K562 (cell line): ENCODE measurements around the gene LY6G6D. TPM values are rescaled to one million over a fixed set of nuclear protein-coding genes. Genes with fewer than 3 reads are reported as not detected.

Experiments used
- CBFB ChIP-seq: sonication (generic); formaldehyde crosslinking; IDR thresholded peaks from 2 replicates; pipeline ENCODE4 v1.4.0; 2020; ENCODE audit warnings: mild to moderate bottlenecking, missing genetic modification reagents
- FOXA3 ChIP-seq, 2 experiments: fragments of 450-650 bp in 1 of 2; sonication (generic) in 1 of 2; formaldehyde crosslinking; IDR thresholded peaks in 1 of 2; conservative IDR thresholded peaks in 1 of 2; 2 replicates each; pipeline versions ENCODE4 v1.4.0 to v1.8.0; 2020 to 2022; ENCODE audit warnings: mild to moderate bottlenecking in 2 of 2, missing genetic modification reagents in 1 of 2
- FOXM1 ChIP-seq, 2 experiments: fragments of 450-650 bp in 1 of 2; sonication (generic) in 1 of 2; formaldehyde crosslinking in 1 of 2; IDR thresholded peaks; 2 replicates each; pipeline versions ENCODE4 v1.6.1 to v1.9.0; 2017 to 2022; ENCODE audit warnings: low read depth in 2 of 2, mild to moderate bottlenecking in 2 of 2, missing genetic modification reagents in 1 of 2, moderate library complexity in 1 of 2
- MEF2D ChIP-seq: conservative IDR thresholded peaks from 2 replicates; pipeline ENCODE4 v1.6.1; 2016; ENCODE audit warnings: low read depth, missing genetic modification characterization, missing compliant biosample characterization
- MGA ChIP-seq: fragments of 450-650 bp; IDR thresholded peaks from 2 replicates; pipeline ENCODE4 v1.6.1; 2016; ENCODE audit warnings: mild to moderate bottlenecking, moderate library complexity
- PYGO2 ChIP-seq: fragments of 450-650 bp; IDR thresholded peaks from 2 replicates; pipeline ENCODE4 v1.6.1; 2016; ENCODE audit warnings: mild to moderate bottlenecking, missing genetic modification characterization, moderate library complexity, missing compliant biosample characterization
- THAP7 ChIP-seq: fragments of 250-450 bp; sonication (Bioruptor Pico); IDR thresholded peaks from 2 replicates; pipeline ENCODE4 v1.5.0; 2021
- YBX1 ChIP-seq: fragments of 450-650 bp; IDR thresholded peaks from 2 replicates; pipeline ENCODE4 v1.7.1; 2016; ENCODE audit warnings: mild to moderate bottlenecking
- ZNF347 ChIP-seq: fragments of 450-650 bp; formaldehyde crosslinking; IDR thresholded peaks from 2 replicates; pipeline ENCODE4 v1.4.0; 2020; ENCODE audit warnings: low read depth, mild to moderate bottlenecking, moderate library complexity
- ZNF79 ChIP-seq: fragments of 250-450 bp; sonication (Bioruptor Pico); IDR thresholded peaks from 2 replicates; pipeline ENCODE4 v1.4.0; 2020; ENCODE audit warnings: low read depth, mild to moderate bottlenecking, moderate library complexity
- ZSCAN32 ChIP-seq: fragments of 450-650 bp; formaldehyde crosslinking; IDR thresholded peaks from 2 replicates; pipeline ENCODE4 v1.4.0; 2020; ENCODE audit warnings: mild to moderate bottlenecking, moderate library complexity
- polyA plus RNA-seq, 8 experiments: library from polyadenylated mRNA; depleted of rRNA in 4 of 8; stranded (reverse) in 5 of 8; unstranded in 3 of 8; fragments of >200 nt; fragmentation: Nextera tagmentation in 2 of 8; fragmentation: Illumina TruSeq in 1 of 8; extraction: Ambion mirVana in 2 of 8; extraction: Trizol in 1 of 8; gene quantifications; 2 replicates each; pipeline versions ENCODE4 v1.2.1 to v1.2.3, GENCODE V29; 2011 to 2014; ENCODE audit warnings: inconsistent platforms in 1 of 8, missing spikeins in 1 of 8
- total RNA-seq, 7 experiments: library from RNA; depleted of rRNA in 6 of 7; stranded (reverse); fragments of >200 nt in 6 of 7; fragmentation: Illumina TruSeq in 2 of 7; extraction: Trizol in 2 of 7; gene quantifications; 2 replicates each; pipeline versions ENCODE4 v1.2.1 to v1.2.3, GENCODE V29; 2011 to 2021; ENCODE audit warnings: low replicate concordance in 1 of 7
- TF ChIP-seq, protein P1 (sequence below), 2 experiments: IDR thresholded peaks; 2 replicates each; pipeline ENCODE4 v1.6.1; 2012; ENCODE audit warnings: improper control_type of control experiment in 2 of 2, low read depth in 2 of 2, low read length in 2 of 2, borderline replicate concordance in 1 of 2

Gene LY6G6D
- total and polyA plus RNA-seq, 9 of the 15 experiments (the other 6 are each of a cell fraction or from before 2014, with no cell fraction given): 0.30 to 0.38 TPM; not detected in 7

- TF ChIP-seq MGA (no peak), CBFB (CRISPR knock-in tag) (no peak), FOXM1 (IDR thresholded peaks at IDR 0.05; ENCODE audit: low read depth) (no peak), FOXM1 (CRISPR knock-in tag; IDR thresholded peaks at IDR 0.05; ENCODE audit: low read depth) (no peak), FOXA3 (CRISPR knock-in tag; conservative IDR thresholded peaks at IDR 0.05 in 1 of 2, IDR thresholded peaks at IDR 0.05 in 1 of 2) (peak in 1 of 2 experiments; percentile 75; a peak in 2 of 4 replicates), YBX1 (no peak), ZSCAN32 (peak; percentile 97), THAP7 (CRISPR knock-in tag) (peak; percentile 97), PYGO2 (tag) (0 out of 2 replicates have a peak, but pooled peaks have one; percentile 28), MEF2D (no peak), ZNF347 (peak; percentile 96), ZNF79 (CRISPR knock-in tag) (no peak; the same call in 1 of the 2 replicates)
- TF ChIP-seq, protein P1, sequence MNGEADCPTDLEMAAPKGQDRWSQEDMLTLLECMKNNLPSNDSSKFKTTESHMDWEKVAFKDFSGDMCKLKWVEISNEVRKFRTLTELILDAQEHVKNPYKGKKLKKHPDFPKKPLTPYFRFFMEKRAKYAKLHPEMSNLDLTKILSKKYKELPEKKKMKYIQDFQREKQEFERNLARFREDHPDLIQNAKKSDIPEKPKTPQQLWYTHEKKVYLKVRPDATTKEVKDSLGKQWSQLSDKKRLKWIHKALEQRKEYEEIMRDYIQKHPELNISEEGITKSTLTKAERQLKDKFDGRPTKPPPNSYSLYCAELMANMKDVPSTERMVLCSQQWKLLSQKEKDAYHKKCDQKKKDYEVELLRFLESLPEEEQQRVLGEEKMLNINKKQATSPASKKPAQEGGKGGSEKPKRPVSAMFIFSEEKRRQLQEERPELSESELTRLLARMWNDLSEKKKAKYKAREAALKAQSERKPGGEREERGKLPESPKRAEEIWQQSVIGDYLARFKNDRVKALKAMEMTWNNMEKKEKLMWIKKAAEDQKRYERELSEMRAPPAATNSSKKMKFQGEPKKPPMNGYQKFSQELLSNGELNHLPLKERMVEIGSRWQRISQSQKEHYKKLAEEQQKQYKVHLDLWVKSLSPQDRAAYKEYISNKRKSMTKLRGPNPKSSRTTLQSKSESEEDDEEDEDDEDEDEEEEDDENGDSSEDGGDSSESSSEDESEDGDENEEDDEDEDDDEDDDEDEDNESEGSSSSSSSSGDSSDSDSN (IDR thresholded peaks at IDR 0.05; ENCODE audit: borderline replicate concordance in 1 of 2, low read depth in 2 of 2, low read length in 2 of 2): 0 out of 4 replicates have a peak, but pooled peaks of 1 of the 2 experiments have one; percentile 60
These were observed 15.0 kb downstream of the LY6G6D start (continued) for GRCh38 chr6:31729979-31730630.
